ENCODE data around the gene OSBPL10. TPM values are rescaled to one million over a fixed set of nuclear protein-coding genes. Genes with fewer than 3 reads are reported as not detected.

The OSBPL10 gene
- total and polyA plus RNA-seq, 2 of the 4 experiments (the other 2 are of a cell fraction), result 9.5 to 10.1 TPM

DNA sequence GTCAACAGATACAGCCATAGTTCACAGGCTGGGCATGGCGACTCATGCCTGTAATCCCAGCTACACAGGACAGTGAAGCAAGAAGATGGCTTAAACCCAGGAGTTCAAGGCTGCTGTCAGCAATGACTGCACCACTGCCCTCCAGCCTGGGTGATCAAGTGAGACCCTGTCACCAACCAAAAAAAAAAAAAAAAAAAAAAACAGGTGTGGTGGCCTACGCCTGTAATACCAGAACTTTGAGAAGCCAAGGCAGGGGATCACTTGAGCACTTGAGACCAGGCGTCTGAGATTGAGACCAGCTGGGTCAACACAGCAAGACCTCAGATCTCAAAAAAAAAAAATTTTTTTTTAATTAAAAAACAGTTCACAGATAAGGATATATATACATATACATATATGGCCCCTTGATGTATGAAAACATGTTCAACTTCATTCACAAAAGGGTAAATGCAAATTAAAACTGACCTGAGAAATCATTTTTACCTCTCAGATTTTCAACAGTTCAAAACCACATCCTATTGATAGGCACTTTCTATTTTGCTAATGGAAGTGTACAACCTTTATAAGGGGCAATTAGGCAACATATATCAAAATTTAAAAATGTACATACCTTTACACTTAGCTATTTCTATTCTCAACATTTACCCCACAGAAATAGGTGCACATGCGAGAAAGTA, 51.1 kb downstream of the OSBPL10 start:
- intact Hi-C loops (cut with micrococcal nuclease), result loop anchor here (5.0 kb wide), 1 partner anchor 32 kb away; no protein-coding TSS in a partner anchor
- ChIA-PET CTCF (interaction anchor here (0.6 to 0.7 kb wide), 2 partner anchors 12 to 17 kb away, joined by 3 to 7 read pairs; no protein-coding TSS in a partner anchor), POLR2A (ENCODE audit: unreplicated experiment) (no interaction called here)

More for the DNA sequence above, 51.1 kb downstream of the OSBPL10 start:
- Histone ChIP-seq H4K20me1 (ENCODE audit: insufficient read depth, low read length) (no peaks in the 10 kb centered on the region; the same call in 1 of the 2 replicates), H4K8ac (ENCODE audit: low read depth in 2 of 2, low read length in 2 of 2) (no peak overlapping the region), H3K27me3 (ENCODE audit: control insufficient read depth, insufficient read depth, low read length) (no peaks in the 10 kb centered on the region), H2BK5ac (ENCODE audit: low read depth, low read length, poor library complexity, severe bottlenecking) (no peak overlapping the region), H2AFZ (replicated peaks; ENCODE audit: low read length, poor library complexity) (no peak overlapping the region), H2AK9ac (replicated peaks; ENCODE audit: low read depth, low read length, poor library complexity) (no peak overlapping the region), H3K9ac (ENCODE audit: low read depth, low read length) (no peak overlapping the region), H3K36me3 (ENCODE audit: control insufficient read depth, insufficient read depth, low read length) (no peaks in the 10 kb centered on the region), H3K9me1 (ENCODE audit: insufficient read depth, low read length) (peaks cover 2% of the 10 kb centered on the region; the same call in 1 of the 2 replicates), H3K23ac (ENCODE audit: low read depth, low read length) (no peak overlapping the region), H3K4me1 (ENCODE audit: control insufficient read depth, insufficient read depth, low read length) (no peaks in the 10 kb centered on the region), H3K9me3 (ENCODE audit: control insufficient read depth, insufficient read depth, low read length) (no peaks in the 10 kb centered on the region), H3K56ac (ENCODE audit: extremely low read depth, insufficient read depth, low read length) (no peak overlapping the region), H3K18ac (ENCODE audit: low read depth, low read length) (no peak overlapping the region), H4K91ac (ENCODE audit: insufficient read depth, low read depth, low read length) (no peak overlapping the region), H3K27ac (ENCODE audit: insufficient read depth, low read length) (no peak overlapping the region), H3K79me1 (ENCODE audit: low read depth in 1 of 2, low read length in 2 of 2) (peaks cover 0 to 2% of the 10 kb centered on the region in 2 experiments; a peak in 1 of 4 replicates), H3K4me2 (ENCODE audit: low read depth, low read length) (no peak overlapping the region), H2AK5ac (ENCODE audit: low read depth, low read length) (no peak overlapping the region), H3K4me3 (ENCODE audit: insufficient read depth, low read depth, low read length) (no peak overlapping the region), H2BK120ac (ENCODE audit: low read depth, low read length) (no peak overlapping the region), H3K4ac (ENCODE audit: low read depth, low read length) (no peak overlapping the region), H2BK20ac (ENCODE audit: low read depth, low read length) (no peak overlapping the region), H4K5ac (ENCODE audit: low read depth, low read length) (no peak overlapping the region), H3K14ac (replicated peaks; ENCODE audit: low read depth, low read length) (no peak overlapping the region), H2BK15ac (ENCODE audit: low read depth, low read length) (no peak overlapping the region)
- WGBS, 2 experiments (ENCODE audit: extremely low coverage in 2 of 2, insufficient read length in 1 of 2), result no CpG with 5 or more reads among the region's 4 CpGs
- dilution Hi-C loops (cut with HindIII; ENCODE audit: low sequenced_read_pairs, unreplicated experiment) (no loop called here), in situ Hi-C loops (cut with MboI; ENCODE audit: low sequenced_read_pairs) (no loop called here)
- BruUV-seq (replicated peaks), result no TSS peak
- ATAC-seq (ENCODE audit: low read depth) (no peak), DNase-seq (no peak)
- TF ChIP-seq RAD21 (IDR thresholded peaks at IDR 0.05; ENCODE audit: low read length) (no peak), FOS (IDR thresholded peaks at IDR 0.05; ENCODE audit: low read depth, low read length) (no peak), RFX5 (IDR thresholded peaks at IDR 0.05; ENCODE audit: low read depth, low read length) (no peak), CHD1 (IDR thresholded peaks at IDR 0.05; ENCODE audit: low read depth, low read length) (no peak), BHLHE40 (IDR thresholded peaks at IDR 0.05; ENCODE audit: low read depth, low read length) (no peak), MAFK (IDR thresholded peaks at IDR 0.05; ENCODE audit: low read depth, low read length) (no peak), SMC3 (IDR thresholded peaks at IDR 0.05; ENCODE audit: low read depth, low read length) (no peak), RCOR1 (IDR thresholded peaks at IDR 0.05; ENCODE audit: insufficient replicate concordance, low read length) (no peak), NFE2L2 (IDR thresholded peaks at IDR 0.05; ENCODE audit: low read depth, low read length) (no peak), POLR2A (IDR thresholded peaks at IDR 0.05; ENCODE audit: low read depth, low read length) (no peak), CEBPB (IDR thresholded peaks at IDR 0.05; ENCODE audit: low read depth, low read length) (no peak), MAZ (IDR thresholded peaks at IDR 0.05; ENCODE audit: borderline replicate concordance, low read depth, low read length) (no peak)
- TF ChIP-seq, protein P1, sequence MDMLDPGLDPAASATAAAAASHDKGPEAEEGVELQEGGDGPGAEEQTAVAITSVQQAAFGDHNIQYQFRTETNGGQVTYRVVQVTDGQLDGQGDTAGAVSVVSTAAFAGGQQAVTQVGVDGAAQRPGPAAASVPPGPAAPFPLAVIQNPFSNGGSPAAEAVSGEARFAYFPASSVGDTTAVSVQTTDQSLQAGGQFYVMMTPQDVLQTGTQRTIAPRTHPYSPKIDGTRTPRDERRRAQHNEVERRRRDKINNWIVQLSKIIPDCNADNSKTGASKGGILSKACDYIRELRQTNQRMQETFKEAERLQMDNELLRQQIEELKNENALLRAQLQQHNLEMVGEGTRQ (IDR thresholded peaks at IDR 0.05; ENCODE audit: low read depth, low read length), result no peak
- TF ChIP-seq, protein P2, sequence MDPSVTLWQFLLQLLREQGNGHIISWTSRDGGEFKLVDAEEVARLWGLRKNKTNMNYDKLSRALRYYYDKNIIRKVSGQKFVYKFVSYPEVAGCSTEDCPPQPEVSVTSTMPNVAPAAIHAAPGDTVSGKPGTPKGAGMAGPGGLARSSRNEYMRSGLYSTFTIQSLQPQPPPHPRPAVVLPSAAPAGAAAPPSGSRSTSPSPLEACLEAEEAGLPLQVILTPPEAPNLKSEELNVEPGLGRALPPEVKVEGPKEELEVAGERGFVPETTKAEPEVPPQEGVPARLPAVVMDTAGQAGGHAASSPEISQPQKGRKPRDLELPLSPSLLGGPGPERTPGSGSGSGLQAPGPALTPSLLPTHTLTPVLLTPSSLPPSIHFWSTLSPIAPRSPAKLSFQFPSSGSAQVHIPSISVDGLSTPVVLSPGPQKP (IDR thresholded peaks at IDR 0.05; ENCODE audit: borderline replicate concordance, low read depth, low read length), result no peak
- TF ChIP-seq, protein P3, sequence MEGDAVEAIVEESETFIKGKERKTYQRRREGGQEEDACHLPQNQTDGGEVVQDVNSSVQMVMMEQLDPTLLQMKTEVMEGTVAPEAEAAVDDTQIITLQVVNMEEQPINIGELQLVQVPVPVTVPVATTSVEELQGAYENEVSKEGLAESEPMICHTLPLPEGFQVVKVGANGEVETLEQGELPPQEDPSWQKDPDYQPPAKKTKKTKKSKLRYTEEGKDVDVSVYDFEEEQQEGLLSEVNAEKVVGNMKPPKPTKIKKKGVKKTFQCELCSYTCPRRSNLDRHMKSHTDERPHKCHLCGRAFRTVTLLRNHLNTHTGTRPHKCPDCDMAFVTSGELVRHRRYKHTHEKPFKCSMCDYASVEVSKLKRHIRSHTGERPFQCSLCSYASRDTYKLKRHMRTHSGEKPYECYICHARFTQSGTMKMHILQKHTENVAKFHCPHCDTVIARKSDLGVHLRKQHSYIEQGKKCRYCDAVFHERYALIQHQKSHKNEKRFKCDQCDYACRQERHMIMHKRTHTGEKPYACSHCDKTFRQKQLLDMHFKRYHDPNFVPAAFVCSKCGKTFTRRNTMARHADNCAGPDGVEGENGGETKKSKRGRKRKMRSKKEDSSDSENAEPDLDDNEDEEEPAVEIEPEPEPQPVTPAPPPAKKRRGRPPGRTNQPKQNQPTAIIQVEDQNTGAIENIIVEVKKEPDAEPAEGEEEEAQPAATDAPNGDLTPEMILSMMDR (conservative IDR thresholded peaks at IDR 0.05; ENCODE audit: low read depth, low read length), result no peak
